Stimulated activated CD4-positive, alpha-beta T cell treated with anti-CD3 and anti-CD28 coated beads, Interleukin-1b, Interleukin-23, amount 100 ng/mL, for 24 hours (primary cell): ENCODE measurements around the gene CTBP1.

ENCODE experiments used
- DNase-seq, 4 experiments: peaks; one replicate each; pipeline ENCODE4 v3.0.0-alpha.2; 2020; ENCODE audit warnings: low read depth in 4 of 4, low spot score in 1 of 4

Gene CTBP1

GRCh38 chr4:1285151-1285789 is 36.3 kb upstream of the CTBP1 start:
- no peak for DNase-seq

GRCh38 chr4:1283711-1284110 is 34.8 kb upstream of the CTBP1 start:
- no peak for DNase-seq

- no peak for DNase-seq
These were observed 30.3 kb upstream of the CTBP1 start for GRCh38 chr4:1279253-1279652.

- no peak for DNase-seq
These were observed 29.0 kb upstream of the CTBP1 start for GRCh38 chr4:1277667-1278665.

GRCh38 chr4:1276984-1277383 is 28.1 kb upstream of the CTBP1 start:
- DNase-seq: no peak

- DNase-seq: no peak
These were observed 25.9 kb upstream of the CTBP1 start for GRCh38 chr4:1274871-1275270.

GRCh38 chr4:1271686-1272085 is 22.8 kb upstream of the CTBP1 start:
- no peak for DNase-seq

- DNase-seq: no peak
These were observed 20.3 kb upstream of the CTBP1 start for GRCh38 chr4:1269209-1269608.

GRCh38 chr4:1266881-1267763 is 18.2 kb upstream of the CTBP1 start:
- no peak for DNase-seq

- DNase-seq: no peak
These were observed 16.4 kb upstream of the CTBP1 start for GRCh38 chr4:1265351-1265750.

- no peak for DNase-seq
These were observed 16.0 kb upstream of the CTBP1 start for GRCh38 chr4:1264942-1265341.

GRCh38 chr4:1261107-1261928 is 12.4 kb upstream of the CTBP1 start:
- DNase-seq: no peak

- DNase-seq: no peak
These were observed 11.6 kb upstream of the CTBP1 start for GRCh38 chr4:1260418-1261106.

- DNase-seq: no peak
These were observed 11.0 kb upstream of the CTBP1 start for GRCh38 chr4:1259966-1260365.

- DNase-seq: no peak
These were observed 9.5 kb upstream of the CTBP1 start for GRCh38 chr4:1258457-1258856.

GRCh38 chr4:1255699-1256098 is 6.8 kb upstream of the CTBP1 start:
- DNase-seq: no peak

- DNase-seq: no peak
These were observed 6.2 kb upstream of the CTBP1 start for GRCh38 chr4:1255151-1255550.

GRCh38 chr4:1253831-1254230 is 4.9 kb upstream of the CTBP1 start:
- DNase-seq: no peak

GRCh38 chr4:1252928-1253492 is 4.1 kb upstream of the CTBP1 start:
- DNase-seq: no peak

- no peak for DNase-seq
These were observed 2.8 kb upstream of the CTBP1 start for GRCh38 chr4:1251773-1252066.
